ENCODE data around the gene SPOCK1.

SPOCK1 gene

GRCh38 chr5:137442660-137443059 lies 56.5 kb downstream of the SPOCK1 start:
- TF ChIP-seq, protein P1, sequence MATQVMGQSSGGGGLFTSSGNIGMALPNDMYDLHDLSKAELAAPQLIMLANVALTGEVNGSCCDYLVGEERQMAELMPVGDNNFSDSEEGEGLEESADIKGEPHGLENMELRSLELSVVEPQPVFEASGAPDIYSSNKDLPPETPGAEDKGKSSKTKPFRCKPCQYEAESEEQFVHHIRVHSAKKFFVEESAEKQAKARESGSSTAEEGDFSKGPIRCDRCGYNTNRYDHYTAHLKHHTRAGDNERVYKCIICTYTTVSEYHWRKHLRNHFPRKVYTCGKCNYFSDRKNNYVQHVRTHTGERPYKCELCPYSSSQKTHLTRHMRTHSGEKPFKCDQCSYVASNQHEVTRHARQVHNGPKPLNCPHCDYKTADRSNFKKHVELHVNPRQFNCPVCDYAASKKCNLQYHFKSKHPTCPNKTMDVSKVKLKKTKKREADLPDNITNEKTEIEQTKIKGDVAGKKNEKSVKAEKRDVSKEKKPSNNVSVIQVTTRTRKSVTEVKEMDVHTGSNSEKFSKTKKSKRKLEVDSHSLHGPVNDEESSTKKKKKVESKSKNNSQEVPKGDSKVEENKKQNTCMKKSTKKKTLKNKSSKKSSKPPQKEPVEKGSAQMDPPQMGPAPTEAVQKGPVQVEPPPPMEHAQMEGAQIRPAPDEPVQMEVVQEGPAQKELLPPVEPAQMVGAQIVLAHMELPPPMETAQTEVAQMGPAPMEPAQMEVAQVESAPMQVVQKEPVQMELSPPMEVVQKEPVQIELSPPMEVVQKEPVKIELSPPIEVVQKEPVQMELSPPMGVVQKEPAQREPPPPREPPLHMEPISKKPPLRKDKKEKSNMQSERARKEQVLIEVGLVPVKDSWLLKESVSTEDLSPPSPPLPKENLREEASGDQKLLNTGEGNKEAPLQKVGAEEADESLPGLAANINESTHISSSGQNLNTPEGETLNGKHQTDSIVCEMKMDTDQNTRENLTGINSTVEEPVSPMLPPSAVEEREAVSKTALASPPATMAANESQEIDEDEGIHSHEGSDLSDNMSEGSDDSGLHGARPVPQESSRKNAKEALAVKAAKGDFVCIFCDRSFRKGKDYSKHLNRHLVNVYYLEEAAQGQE (IDR thresholded peaks at IDR 0.05; ENCODE audit: insufficient replicate concordance, low read depth): no peak
- TF ChIP-seq POLR2AphosphoS5 (IDR thresholded peaks at IDR 0.05; ENCODE audit: low read depth) (no peak), SPI1 (IDR thresholded peaks at IDR 0.05; ENCODE audit: borderline replicate concordance, low read depth) (no peak), GABPA (IDR thresholded peaks at IDR 0.05; ENCODE audit: low read depth) (no peak)
- TF ChIP-seq, protein P2, sequence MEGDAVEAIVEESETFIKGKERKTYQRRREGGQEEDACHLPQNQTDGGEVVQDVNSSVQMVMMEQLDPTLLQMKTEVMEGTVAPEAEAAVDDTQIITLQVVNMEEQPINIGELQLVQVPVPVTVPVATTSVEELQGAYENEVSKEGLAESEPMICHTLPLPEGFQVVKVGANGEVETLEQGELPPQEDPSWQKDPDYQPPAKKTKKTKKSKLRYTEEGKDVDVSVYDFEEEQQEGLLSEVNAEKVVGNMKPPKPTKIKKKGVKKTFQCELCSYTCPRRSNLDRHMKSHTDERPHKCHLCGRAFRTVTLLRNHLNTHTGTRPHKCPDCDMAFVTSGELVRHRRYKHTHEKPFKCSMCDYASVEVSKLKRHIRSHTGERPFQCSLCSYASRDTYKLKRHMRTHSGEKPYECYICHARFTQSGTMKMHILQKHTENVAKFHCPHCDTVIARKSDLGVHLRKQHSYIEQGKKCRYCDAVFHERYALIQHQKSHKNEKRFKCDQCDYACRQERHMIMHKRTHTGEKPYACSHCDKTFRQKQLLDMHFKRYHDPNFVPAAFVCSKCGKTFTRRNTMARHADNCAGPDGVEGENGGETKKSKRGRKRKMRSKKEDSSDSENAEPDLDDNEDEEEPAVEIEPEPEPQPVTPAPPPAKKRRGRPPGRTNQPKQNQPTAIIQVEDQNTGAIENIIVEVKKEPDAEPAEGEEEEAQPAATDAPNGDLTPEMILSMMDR (IDR thresholded peaks at IDR 0.05; ENCODE audit: insufficient read depth, low read length): no peak
- Histone ChIP-seq H3K27me3 (ENCODE audit: insufficient read depth, poor library complexity, severe bottlenecking) (no peaks in the 10 kb centered on the region), H3K4me3 (replicated peaks; ENCODE audit: insufficient read depth, low read length) (no peak overlapping the region), H3K27ac (replicated peaks) (no peak overlapping the region)
- no peak for DNase-seq (ENCODE audit: low read depth in 1 of 2, low spot score in 1 of 2)

GRCh38 chr5:137441476-137441875 lies 57.6 kb downstream of the SPOCK1 start:
- H3K4me3 ChIP-seq (replicated peaks; ENCODE audit: insufficient read depth, low read length): no peak overlapping the region
- TF ChIP-seq SPI1 (IDR thresholded peaks at IDR 0.05; ENCODE audit: borderline replicate concordance, low read depth) (no peak), POLR2AphosphoS5 (IDR thresholded peaks at IDR 0.05; ENCODE audit: low read depth) (no peak), GABPA (IDR thresholded peaks at IDR 0.05; ENCODE audit: low read depth) (no peak)
- TF ChIP-seq, protein P1 (IDR thresholded peaks at IDR 0.05; ENCODE audit: insufficient replicate concordance, low read depth): no peak
- TF ChIP-seq, protein P2 (IDR thresholded peaks at IDR 0.05; ENCODE audit: insufficient read depth, low read length): no peak
- H3K27me3 ChIP-seq (ENCODE audit: insufficient read depth, poor library complexity, severe bottlenecking): no peaks in the 10 kb centered on the region
- no peak overlapping the region for H3K27ac ChIP-seq (replicated peaks)
- DNase-seq (ENCODE audit: low read depth in 1 of 2, low spot score in 1 of 2): no peak

DNA sequence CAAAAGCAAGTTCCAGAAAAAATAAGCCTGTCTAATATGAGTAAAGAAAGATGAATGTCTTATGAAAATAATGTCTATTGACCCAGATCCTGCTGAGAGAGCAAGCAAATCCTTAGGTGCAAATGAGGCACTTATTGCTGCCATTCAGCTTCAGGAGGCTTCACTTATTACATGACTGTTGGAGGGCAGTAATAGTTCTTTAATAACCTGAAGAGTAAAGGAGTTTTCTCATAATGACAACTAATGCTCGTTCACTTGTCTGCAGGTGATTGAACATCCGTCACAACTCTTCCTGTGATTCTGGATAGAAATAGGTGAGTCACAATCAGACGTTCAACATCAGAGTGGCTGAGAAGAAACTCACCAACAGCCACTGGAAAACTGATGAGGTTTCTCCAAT lies 58.3 kb downstream of the SPOCK1 start:
- Histone ChIP-seq H3K27me3 (ENCODE audit: insufficient read depth, poor library complexity, severe bottlenecking) (no peaks in the 10 kb centered on the region), H3K27ac (replicated peaks) (no peak overlapping the region), H3K4me3 (replicated peaks; ENCODE audit: insufficient read depth, low read length) (no peak overlapping the region)
- TF ChIP-seq GABPA (IDR thresholded peaks at IDR 0.05; ENCODE audit: low read depth) (no peak), POLR2AphosphoS5 (IDR thresholded peaks at IDR 0.05; ENCODE audit: low read depth) (no peak), SPI1 (IDR thresholded peaks at IDR 0.05; ENCODE audit: borderline replicate concordance, low read depth) (no peak)
- TF ChIP-seq, protein P2 (IDR thresholded peaks at IDR 0.05; ENCODE audit: insufficient read depth, low read length): no peak
- TF ChIP-seq, protein P1 (IDR thresholded peaks at IDR 0.05; ENCODE audit: insufficient replicate concordance, low read depth): no peak
- DNase-seq (ENCODE audit: low read depth in 1 of 2, low spot score in 1 of 2): no peak

Measured in HL-60 (cell line).